Nephron progenitor cell (in vitro differentiated cells): Measurements from ENCODE around the gene ZNF346.
A peak's percentile ranks its signal among the peaks of the same experiment; 100 is the strongest.

Experiments used
- DNase-seq: peaks from one replicate; pipeline ENCODE4 v3.0.0; 2021
- H3K27ac Mint-ChIP-seq: 2 replicates; pipeline ENCODE4 v1.8.0; 2021; ENCODE audit warnings: mild to moderate bottlenecking, moderate library complexity, mixed read lengths
- H3K27me3 Mint-ChIP-seq: 2 replicates; pipeline ENCODE4 v1.8.0; 2021; ENCODE audit warnings: mild to moderate bottlenecking, low read depth, mixed read lengths; ENCODE audit not compliant: poor library complexity
- H3K36me3 Mint-ChIP-seq: 2 replicates; pipeline ENCODE4 v1.8.0; 2021; ENCODE audit warnings: low read depth, mixed read lengths
- H3K4me1 Mint-ChIP-seq: 2 replicates; pipeline ENCODE4 v1.8.0; 2021; ENCODE audit warnings: mixed read lengths
- H3K4me3 Mint-ChIP-seq: 2 replicates; pipeline ENCODE4 v1.8.0; 2021; ENCODE audit warnings: mild to moderate bottlenecking, moderate library complexity, mixed read lengths
- H3K9me3 Mint-ChIP-seq: 2 replicates; pipeline ENCODE4 v1.8.0; 2021; ENCODE audit warnings: mild to moderate bottlenecking, moderate library complexity, mixed read lengths
- CTCF ChIP-seq: fragments of 200-600 bp; sonication (generic); IDR thresholded peaks from 2 replicates; pipeline ENCODE4 v1.5.0; 2021; ENCODE audit warnings: antibody characterized with exemption

Gene ZNF346

DNA sequence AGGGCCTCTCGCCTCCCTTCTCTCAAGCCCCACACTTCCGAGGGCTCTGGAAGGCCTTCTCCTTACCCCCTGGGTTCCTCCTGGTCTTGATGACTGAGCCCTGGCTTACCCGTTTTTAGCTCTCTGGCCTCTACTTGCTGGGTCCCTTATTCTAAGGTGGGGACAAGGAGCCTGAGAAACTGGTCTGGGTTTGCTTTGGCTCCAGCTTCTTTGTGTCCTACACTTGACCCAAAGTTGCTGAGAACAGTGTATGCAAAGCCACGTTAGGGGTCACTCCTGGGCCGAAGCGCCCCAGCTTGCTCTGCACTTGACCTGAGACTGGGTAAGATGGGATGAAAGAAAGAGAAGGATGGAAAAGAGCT is 788 bp downstream of the ZNF346 start:
- peak overlapping the region; percentile 98 for H3K4me3 Mint-ChIP-seq
- no peak for DNase-seq
- no peaks in the 10 kb centered on the region for H3K9me3 Mint-ChIP-seq
- peaks cover 35% of the 10 kb centered on the region for H3K36me3 Mint-ChIP-seq
- peaks cover 33% of the 10 kb centered on the region for H3K4me1 Mint-ChIP-seq
- peak overlapping the region; percentile 96 for H3K27ac Mint-ChIP-seq
- H3K27me3 Mint-ChIP-seq, result peaks cover 4% of the 10 kb centered on the region
- TF ChIP-seq CTCF, result no peak

- Mint-ChIP-seq H3K9me3 (peaks cover 4% of the 10 kb centered on the region), H3K27me3 (peaks cover 4% of the 10 kb centered on the region), H3K36me3 (peaks cover 48% of the 10 kb centered on the region), H3K27ac (no peak overlapping the region), H3K4me1 (peaks cover 33% of the 10 kb centered on the region), H3K4me3 (peak overlapping the region; percentile 60)
- DNase-seq, result no peak
- no peak for TF ChIP-seq CTCF
Measured at GRCh38 chr5:177024559-177024958, 2.1 kb downstream of the ZNF346 start.

GRCh38 chr5:177025101-177025601 is 2.7 kb downstream of the ZNF346 start:
- TF ChIP-seq CTCF, result no peak
- no peak for DNase-seq
- Mint-ChIP-seq H3K27me3 (peaks cover 4% of the 10 kb centered on the region), H3K4me1 (peaks cover 33% of the 10 kb centered on the region), H3K9me3 (peaks cover 10% of the 10 kb centered on the region), H3K36me3 (peaks cover 54% of the 10 kb centered on the region), H3K27ac (no peak overlapping the region), H3K4me3 (no peak overlapping the region)

DNA sequence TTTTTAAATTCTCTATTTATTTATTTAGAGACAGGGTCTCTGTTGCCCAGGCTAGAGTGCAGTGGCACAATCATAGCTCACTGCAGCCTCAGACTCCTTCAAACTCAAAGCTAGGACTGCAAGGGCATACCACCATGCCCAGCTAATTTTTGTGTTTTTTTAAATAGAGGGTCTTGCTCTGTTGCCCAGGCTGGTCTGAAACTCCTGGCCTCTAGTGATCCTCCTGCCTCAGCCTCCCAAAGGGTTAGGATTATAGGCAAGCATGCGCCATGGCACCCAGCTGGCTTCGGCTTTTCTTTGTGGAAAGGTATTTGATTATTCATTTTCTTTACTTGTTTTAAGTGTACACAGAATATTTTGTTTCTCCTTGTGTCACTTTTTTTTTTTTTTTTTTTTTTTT is 5.2 kb downstream of the ZNF346 start:
- no peaks in the 10 kb centered on the region for H3K27me3 Mint-ChIP-seq
- TF ChIP-seq CTCF, result no peak
- H3K9me3 Mint-ChIP-seq, result peaks cover 27% of the 10 kb centered on the region
- no peak for DNase-seq
- no peak overlapping the region for H3K27ac Mint-ChIP-seq
- no peak overlapping the region for H3K4me3 Mint-ChIP-seq
- H3K36me3 Mint-ChIP-seq, result peaks cover 77% of the 10 kb centered on the region
- peaks cover 18% of the 10 kb centered on the region for H3K4me1 Mint-ChIP-seq

DNA sequence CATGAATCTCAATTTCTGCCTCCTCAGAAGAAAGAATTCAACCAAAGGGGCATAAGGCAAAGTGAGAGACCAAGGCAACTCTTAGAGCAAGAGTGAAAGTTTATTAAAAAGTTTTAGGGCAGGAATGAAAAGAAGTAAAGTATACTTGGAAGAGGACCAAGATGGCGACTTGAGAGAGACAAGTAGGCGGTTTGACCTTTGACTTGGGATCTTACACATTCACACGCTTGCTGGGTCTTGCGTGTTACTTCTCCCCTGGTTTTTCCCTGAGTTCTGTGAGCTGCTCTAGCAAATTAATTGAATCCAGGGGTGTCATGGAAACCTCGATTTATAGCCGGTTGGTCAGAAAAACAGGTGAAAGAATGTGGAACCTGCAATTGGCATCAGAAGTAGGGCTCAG is 7.0 kb downstream of the ZNF346 start:
- peaks cover 92% of the 10 kb centered on the region for H3K36me3 Mint-ChIP-seq
- no peaks in the 10 kb centered on the region for H3K27me3 Mint-ChIP-seq
- H3K27ac Mint-ChIP-seq, result peak overlapping the region; percentile 52
- no peak for DNase-seq
- no peak for TF ChIP-seq CTCF
- peaks cover 27% of the 10 kb centered on the region for H3K9me3 Mint-ChIP-seq
- no peak overlapping the region for H3K4me3 Mint-ChIP-seq
- peaks cover 7% of the 10 kb centered on the region for H3K4me1 Mint-ChIP-seq

GRCh38 chr5:177035976-177036375 is 13.5 kb downstream of the ZNF346 start:
- Mint-ChIP-seq H3K27me3 (peaks cover 3% of the 10 kb centered on the region), H3K36me3 (peaks cover 43% of the 10 kb centered on the region), H3K4me1 (peaks cover 11% of the 10 kb centered on the region), H3K9me3 (peaks cover 11% of the 10 kb centered on the region), H3K4me3 (no peak overlapping the region), H3K27ac (peak overlapping the region; percentile 86)
- DNase-seq, result peak; percentile 7
- TF ChIP-seq CTCF, result no peak
